Lower leg skin (tissue), 3 donors: ENCODE measurements around the gene ENTPD7.

Experiments
- CTCF ChIP-seq, 3 donors: fragments of 450-650 bp; IDR thresholded peaks; one replicate each; pipeline ENCODE4 v1.5.1; 2016; ENCODE audit warnings: antibody characterized with exemption in 3 of 3, mild to moderate bottlenecking in 3 of 3, moderate library complexity in 2 of 3
- POLR2A ChIP-seq, 2 donors: fragments of 450-650 bp; IDR thresholded peaks; one replicate each; pipeline ENCODE4 v1.6.1; 2016 to 2017; ENCODE audit warnings: antibody characterized with exemption in 2 of 2, mild to moderate bottlenecking in 1 of 2, moderate library complexity in 1 of 2

- no peak for TF ChIP-seq CTCF (IDR thresholded peaks at IDR 0.05)
- TF ChIP-seq POLR2A (IDR thresholded peaks at IDR 0.05) = no peak
Measured at GRCh38 chr10:99730026-99730425, 70.7 kb downstream of the ENTPD7 start.
